HepG2 (cell line): Measurements from ENCODE around the gene CABLES2. TPM values are rescaled to one million over a fixed set of nuclear protein-coding genes. Genes with fewer than 3 reads are reported as not detected.

Source experiments
- CBX5 ChIP-seq: sonication (generic); formaldehyde crosslinking; IDR thresholded peaks from 2 replicates; pipeline ENCODE4 v1.4.0; 2020; ENCODE audit warnings: missing genetic modification reagents, borderline replicate concordance
- ESRRA ChIP-seq: sonication (generic); formaldehyde crosslinking; IDR thresholded peaks from 2 replicates; pipeline ENCODE4 v1.5.1; 2020; ENCODE audit warnings: mild to moderate bottlenecking, low read depth, missing genetic modification reagents
- ETV5 ChIP-seq: IDR thresholded peaks from 2 replicates; pipeline ENCODE4 v1.6.1; 2018; ENCODE audit warnings: missing biosample characterization, missing genetic modification reagents, inconsistent platforms, borderline replicate concordance
- GTF3A ChIP-seq: sonication (generic); formaldehyde crosslinking; conservative IDR thresholded peaks from 2 replicates; pipeline ENCODE4 v1.4.0; 2020; ENCODE audit warnings: mild to moderate bottlenecking, missing genetic modification reagents
- KDM4B ChIP-seq: sonication (generic); formaldehyde crosslinking; IDR thresholded peaks from 2 replicates; pipeline ENCODE4 v1.4.0; 2020; ENCODE audit warnings: missing genetic modification reagents
- KLF16 ChIP-seq, 2 experiments: sonication (generic) in 1 of 2; formaldehyde crosslinking in 1 of 2; IDR thresholded peaks; 2 replicates each; pipeline versions ENCODE4 v1.6.1 to v1.8.0; 2016 to 2023; ENCODE audit warnings: missing genetic modification reagents in 2 of 2, missing compliant biosample characterization in 1 of 2
- NRL ChIP-seq: sonication (generic); formaldehyde crosslinking; IDR thresholded peaks from 2 replicates; pipeline ENCODE4 v1.5.0; 2020; ENCODE audit warnings: missing genetic modification reagents, mild to moderate bottlenecking, moderate library complexity, borderline replicate concordance
- PHF8 ChIP-seq: sonication (generic); formaldehyde crosslinking; IDR thresholded peaks from 2 replicates; pipeline ENCODE4 v1.5.0; 2020; ENCODE audit warnings: missing genetic modification reagents
- RAD21 ChIP-seq: fragments of 450-650 bp; formaldehyde crosslinking; IDR thresholded peaks from 2 replicates; pipeline ENCODE4 v1.5.0; 2020; ENCODE audit warnings: mild to moderate bottlenecking
- RBM39 ChIP-seq: fragments of 200-400 bp; formaldehyde crosslinking; IDR thresholded peaks from one replicate; pipeline ENCODE4 v1.6.1; 2018; ENCODE audit warnings: antibody characterized with exemption, mild to moderate bottlenecking, low read depth, low read length; ENCODE audit not compliant: poor library complexity, severe bottlenecking
- ZC3H4 ChIP-seq: sonication (generic); formaldehyde crosslinking; IDR thresholded peaks from 2 replicates; pipeline ENCODE4 v1.4.0; 2020; ENCODE audit warnings: missing genetic modification reagents, borderline replicate concordance
- ZFP41 ChIP-seq: sonication (generic); formaldehyde crosslinking; IDR thresholded peaks from 2 replicates; pipeline ENCODE4 v1.4.0; 2020; ENCODE audit warnings: mild to moderate bottlenecking, missing genetic modification reagents, borderline replicate concordance
- ZKSCAN8 ChIP-seq: IDR thresholded peaks from 2 replicates; pipeline ENCODE4 v1.6.1; 2016; ENCODE audit warnings: borderline replicate concordance, missing genetic modification reagents, missing compliant biosample characterization
- ZNF230 ChIP-seq: sonication (generic); formaldehyde crosslinking; IDR thresholded peaks from 2 replicates; pipeline ENCODE4 v1.4.0; 2020; ENCODE audit warnings: mild to moderate bottlenecking, missing genetic modification reagents
- ZNF296 ChIP-seq: sonication (generic); formaldehyde crosslinking; conservative IDR thresholded peaks from 2 replicates; pipeline ENCODE4 v1.5.0; 2020; ENCODE audit warnings: mild to moderate bottlenecking, missing genetic modification reagents
- ZNF83 ChIP-seq: sonication (generic); formaldehyde crosslinking; IDR thresholded peaks from 2 replicates; pipeline ENCODE4 v1.4.0; 2020; ENCODE audit warnings: missing genetic modification reagents, mild to moderate bottlenecking, borderline replicate concordance
- ZSCAN29 ChIP-seq: sonication (generic); formaldehyde crosslinking; conservative IDR thresholded peaks from 2 replicates; pipeline ENCODE4 v1.4.0; 2020; ENCODE audit warnings: mild to moderate bottlenecking, missing genetic modification reagents
- polyA plus RNA-seq, 8 experiments: library from polyadenylated mRNA; depleted of rRNA in 3 of 8; stranded (reverse) in 7 of 8; unstranded in 1 of 8; fragments of >200 nt; fragmentation: Illumina TruSeq in 4 of 8; extraction: Trizol in 4 of 8; gene quantifications; 2 replicates each; pipeline versions ENCODE4 v1.2.1 to v1.2.3, GENCODE V29; 2011 to 2016; ENCODE audit warnings: low read depth in 4 of 8, missing spikeins in 1 of 8, mixed read lengths in 1 of 8; ENCODE audit not compliant: insufficient read depth in 1 of 8
- total RNA-seq, 5 experiments: library from RNA; depleted of rRNA; stranded (reverse); fragments of >200 nt; fragmentation: Illumina TruSeq; extraction: Trizol; gene quantifications; 2 replicates each; pipeline ENCODE4 v1.2.3, GENCODE V29; 2016; ENCODE audit warnings: low read depth in 1 of 5
- TF ChIP-seq, protein P1 (sequence below): IDR thresholded peaks from 2 replicates; pipeline ENCODE4 v1.6.1; 2016; ENCODE audit warnings: mild to moderate bottlenecking
- TF ChIP-seq, protein P2 (sequence below), 2 experiments: sonication (generic) in 1 of 2; formaldehyde crosslinking in 1 of 2; IDR thresholded peaks; 2 replicates each; pipeline versions ENCODE4 v1.5.1 to v1.6.1; 2011 to 2020; ENCODE audit warnings: borderline replicate concordance in 1 of 2, low read depth in 1 of 2, low read length in 1 of 2, mild to moderate bottlenecking in 1 of 2, missing genetic modification reagents in 1 of 2, moderate library complexity in 1 of 2
- TF ChIP-seq, protein P3 (sequence below): sonication (generic); formaldehyde crosslinking; IDR thresholded peaks from 2 replicates; pipeline ENCODE4 v1.4.0; 2020; ENCODE audit warnings: mild to moderate bottlenecking, missing genetic modification reagents

Gene CABLES2
- total and polyA plus RNA-seq, 2 of the 13 experiments (the other 11 are each of a cell fraction or from before 2014, with no cell fraction given) = 5.2 to 9.7 TPM

DNA sequence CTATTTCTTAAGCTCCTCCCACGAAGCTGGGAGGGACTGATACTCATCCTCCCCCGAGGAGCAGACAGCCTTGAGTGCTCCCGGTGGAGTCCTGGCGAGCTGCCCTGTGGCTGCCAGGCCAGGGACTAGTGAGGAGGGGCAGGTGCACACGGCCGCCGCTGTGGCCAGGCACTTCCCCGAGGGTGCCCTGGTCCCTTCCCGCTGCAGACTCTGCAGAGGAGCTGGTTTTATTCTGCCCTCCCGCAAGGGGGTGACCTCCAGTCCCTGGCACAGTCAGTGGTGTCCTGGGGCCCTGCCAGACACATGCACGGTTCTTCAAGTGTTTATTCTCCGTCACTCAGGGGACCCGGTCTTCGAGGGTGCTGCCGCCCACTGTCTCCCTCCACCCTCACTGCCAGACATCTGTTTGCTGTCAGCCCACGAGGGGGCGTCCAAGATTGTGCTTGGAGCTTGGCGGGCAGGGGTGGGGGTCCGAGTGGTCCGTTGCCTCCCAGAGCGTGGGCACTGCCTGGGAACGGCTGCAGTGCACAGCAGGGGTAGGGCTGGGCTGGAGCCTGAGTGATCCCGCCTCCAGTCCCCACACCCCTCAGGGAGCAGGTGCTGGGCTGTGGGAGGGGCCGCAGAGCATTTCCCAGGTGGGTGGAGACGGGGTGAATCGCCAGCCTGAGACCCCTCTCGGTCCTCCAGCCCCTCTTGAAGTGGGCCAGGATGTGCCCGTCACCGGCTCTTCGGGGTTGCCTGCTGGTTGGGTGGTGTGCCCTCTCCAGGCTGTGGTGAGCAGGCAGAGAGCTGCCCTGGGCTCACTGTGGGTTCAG lies 3.1 kb upstream of the CABLES2 start (continued):
- TF ChIP-seq, protein P1, sequence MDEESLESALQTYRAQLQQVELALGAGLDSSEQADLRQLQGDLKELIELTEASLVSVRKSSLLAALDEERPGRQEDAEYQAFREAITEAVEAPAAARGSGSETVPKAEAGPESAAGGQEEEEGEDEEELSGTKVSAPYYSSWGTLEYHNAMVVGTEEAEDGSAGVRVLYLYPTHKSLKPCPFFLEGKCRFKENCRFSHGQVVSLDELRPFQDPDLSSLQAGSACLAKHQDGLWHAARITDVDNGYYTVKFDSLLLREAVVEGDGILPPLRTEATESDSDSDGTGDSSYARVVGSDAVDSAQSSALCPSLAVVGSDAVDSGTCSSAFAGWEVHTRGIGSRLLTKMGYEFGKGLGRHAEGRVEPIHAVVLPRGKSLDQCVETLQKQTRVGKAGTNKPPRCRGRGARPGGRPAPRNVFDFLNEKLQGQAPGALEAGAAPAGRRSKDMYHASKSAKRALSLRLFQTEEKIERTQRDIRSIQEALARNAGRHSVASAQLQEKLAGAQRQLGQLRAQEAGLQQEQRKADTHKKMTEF = no peak
- TF ChIP-seq, protein P2, sequence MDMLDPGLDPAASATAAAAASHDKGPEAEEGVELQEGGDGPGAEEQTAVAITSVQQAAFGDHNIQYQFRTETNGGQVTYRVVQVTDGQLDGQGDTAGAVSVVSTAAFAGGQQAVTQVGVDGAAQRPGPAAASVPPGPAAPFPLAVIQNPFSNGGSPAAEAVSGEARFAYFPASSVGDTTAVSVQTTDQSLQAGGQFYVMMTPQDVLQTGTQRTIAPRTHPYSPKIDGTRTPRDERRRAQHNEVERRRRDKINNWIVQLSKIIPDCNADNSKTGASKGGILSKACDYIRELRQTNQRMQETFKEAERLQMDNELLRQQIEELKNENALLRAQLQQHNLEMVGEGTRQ (IDR thresholded peaks at IDR 0.05; ENCODE audit: low read depth, low read length) = no peak
- TF ChIP-seq, protein P2 (CRISPR knock-in tag; IDR thresholded peaks at IDR 0.05; ENCODE audit: borderline replicate concordance) = no peak
- TF ChIP-seq ZNF230 (CRISPR knock-in tag) (0 out of 2 replicates have a peak, but pooled peaks have one; percentile 38), RAD21 (CRISPR knock-in tag) (peak; percentile 61), ESRRA (CRISPR knock-in tag) (no peak), PHF8 (CRISPR knock-in tag) (peak; percentile 4; the same call in 1 of the 2 replicates), ETV5 (peak; percentile 20; the same call in 1 of the 2 replicates), ZKSCAN8 (CRISPR knock-in tag) (0 out of 2 replicates have a peak, but pooled peaks have one; percentile 33), RBM39 (peak; percentile 51), CBX5 (no peak), ZNF296 (no peak), NRL (peak; percentile 71; the same call in 1 of the 2 replicates), ZNF83 (CRISPR knock-in tag) (peak; percentile 96), ZSCAN29 (CRISPR knock-in tag) (no peak), GTF3A (CRISPR knock-in tag) (0 out of 2 replicates have a peak, but pooled peaks have one; percentile 83), ZC3H4 (no peak), ZFP41 (CRISPR knock-in tag) (0 out of 2 replicates have a peak, but pooled peaks have one; percentile 63), KDM4B (CRISPR knock-in tag) (0 out of 2 replicates have a peak, but pooled peaks have one; percentile 19), KLF16 (CRISPR knock-in tag; IDR thresholded peaks at IDR 0.05) (no peak)
- TF ChIP-seq, protein P3, sequence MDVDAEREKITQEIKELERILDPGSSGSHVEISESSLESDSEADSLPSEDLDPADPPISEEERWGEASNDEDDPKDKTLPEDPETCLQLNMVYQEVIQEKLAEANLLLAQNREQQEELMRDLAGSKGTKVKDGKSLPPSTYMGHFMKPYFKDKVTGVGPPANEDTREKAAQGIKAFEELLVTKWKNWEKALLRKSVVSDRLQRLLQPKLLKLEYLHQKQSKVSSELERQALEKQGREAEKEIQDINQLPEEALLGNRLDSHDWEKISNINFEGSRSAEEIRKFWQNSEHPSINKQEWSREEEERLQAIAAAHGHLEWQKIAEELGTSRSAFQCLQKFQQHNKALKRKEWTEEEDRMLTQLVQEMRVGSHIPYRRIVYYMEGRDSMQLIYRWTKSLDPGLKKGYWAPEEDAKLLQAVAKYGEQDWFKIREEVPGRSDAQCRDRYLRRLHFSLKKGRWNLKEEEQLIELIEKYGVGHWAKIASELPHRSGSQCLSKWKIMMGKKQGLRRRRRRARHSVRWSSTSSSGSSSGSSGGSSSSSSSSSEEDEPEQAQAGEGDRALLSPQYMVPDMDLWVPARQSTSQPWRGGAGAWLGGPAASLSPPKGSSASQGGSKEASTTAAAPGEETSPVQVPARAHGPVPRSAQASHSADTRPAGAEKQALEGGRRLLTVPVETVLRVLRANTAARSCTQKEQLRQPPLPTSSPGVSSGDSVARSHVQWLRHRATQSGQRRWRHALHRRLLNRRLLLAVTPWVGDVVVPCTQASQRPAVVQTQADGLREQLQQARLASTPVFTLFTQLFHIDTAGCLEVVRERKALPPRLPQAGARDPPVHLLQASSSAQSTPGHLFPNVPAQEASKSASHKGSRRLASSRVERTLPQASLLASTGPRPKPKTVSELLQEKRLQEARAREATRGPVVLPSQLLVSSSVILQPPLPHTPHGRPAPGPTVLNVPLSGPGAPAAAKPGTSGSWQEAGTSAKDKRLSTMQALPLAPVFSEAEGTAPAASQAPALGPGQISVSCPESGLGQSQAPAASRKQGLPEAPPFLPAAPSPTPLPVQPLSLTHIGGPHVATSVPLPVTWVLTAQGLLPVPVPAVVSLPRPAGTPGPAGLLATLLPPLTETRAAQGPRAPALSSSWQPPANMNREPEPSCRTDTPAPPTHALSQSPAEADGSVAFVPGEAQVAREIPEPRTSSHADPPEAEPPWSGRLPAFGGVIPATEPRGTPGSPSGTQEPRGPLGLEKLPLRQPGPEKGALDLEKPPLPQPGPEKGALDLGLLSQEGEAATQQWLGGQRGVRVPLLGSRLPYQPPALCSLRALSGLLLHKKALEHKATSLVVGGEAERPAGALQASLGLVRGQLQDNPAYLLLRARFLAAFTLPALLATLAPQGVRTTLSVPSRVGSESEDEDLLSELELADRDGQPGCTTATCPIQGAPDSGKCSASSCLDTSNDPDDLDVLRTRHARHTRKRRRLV = no peak
